Subcutaneous abdominal adipose tissue (tissue), 5 donors: Measurements from ENCODE around the gene RNPEP.
"Not testable (repeated sequence)": the region's sequence is repeated elsewhere in the genome, so short reads cannot be mapped to it uniquely, and the experiment has no call there.

Experiments
- H3K27ac ChIP-seq: one replicate; pipeline ENCODE4 v1.7.0; 2013; ENCODE audit warnings: low read depth, mild to moderate bottlenecking, inconsistent platforms, low read length, moderate library complexity
- H3K27me3 ChIP-seq, 5 donors: one replicate each; pipeline ENCODE4 v1.7.0; 2013; ENCODE audit warnings: low read length in 5 of 5, inconsistent platforms in 1 of 5; ENCODE audit not compliant: control insufficient read depth in 5 of 5, insufficient read depth in 4 of 5
- H3K36me3 ChIP-seq, 5 donors: one replicate each; pipeline ENCODE4 v1.7.0; 2013; ENCODE audit warnings: low read length in 5 of 5; ENCODE audit not compliant: control insufficient read depth in 5 of 5, insufficient read depth in 5 of 5
- H3K4me1 ChIP-seq, 5 donors: one replicate each; pipeline ENCODE4 v1.7.0; 2013; ENCODE audit warnings: low read length in 5 of 5, mild to moderate bottlenecking in 3 of 5, moderate library complexity in 1 of 5; ENCODE audit not compliant: control insufficient read depth in 5 of 5, insufficient read depth in 5 of 5
- H3K4me3 ChIP-seq, 5 donors: one replicate each; pipeline ENCODE4 v1.7.0; 2013; ENCODE audit warnings: low read length in 5 of 5, low read depth in 1 of 5
- H3K9ac ChIP-seq, 5 donors: one replicate each; pipeline ENCODE4 v1.7.0; 2013; ENCODE audit warnings: low read length in 5 of 5, mild to moderate bottlenecking in 4 of 5, moderate library complexity in 3 of 5
- H3K9me3 ChIP-seq, 5 donors: one replicate each; pipeline ENCODE4 v1.7.0; 2013; ENCODE audit warnings: low read length in 5 of 5; ENCODE audit not compliant: control insufficient read depth in 5 of 5
- donor health status: healthy.
- donor health status: healthy.
- donor health status: healthy.
- donor health status: healthy.
- donor health status: healthy.

The RNPEP gene

GRCh38 chr1:202014915-202015661 lies 32.6 kb downstream of the RNPEP start:
- no peak overlapping the region for H3K4me3 ChIP-seq
- no peaks in the 10 kb centered on the region for H3K9me3 ChIP-seq
- no peak overlapping the region for H3K27ac ChIP-seq
- peaks cover 5 to 14% (median 9%) of the 10 kb centered on the region in 5 donors for H3K27me3 ChIP-seq
- no peak overlapping the region for H3K9ac ChIP-seq
- no peaks in the 10 kb centered on the region for H3K4me1 ChIP-seq
- peaks cover 0 to 17% (median 2%) of the 10 kb centered on the region in 5 donors for H3K36me3 ChIP-seq

- Histone ChIP-seq H3K27me3 (peaks cover 5 to 14% (median 9%) of the 10 kb centered on the region in 5 donors), H3K27ac (no peak overlapping the region), H3K9ac (no peak overlapping the region), H3K9me3 (no peaks in the 10 kb centered on the region), H3K4me3 (no peak overlapping the region), H3K36me3 (peaks cover 0 to 17% (median 2%) of the 10 kb centered on the region in 5 donors), H3K4me1 (no peaks in the 10 kb centered on the region)
Measured at GRCh38 chr1:202015662-202015937, 33.2 kb downstream of the RNPEP start.

GRCh38 chr1:202016022-202016810 lies 33.8 kb downstream of the RNPEP start:
- Histone ChIP-seq H3K27me3 (peaks cover 5 to 14% (median 9%) of the 10 kb centered on the region in 5 donors), H3K36me3 (peaks cover 0 to 17% (median 2%) of the 10 kb centered on the region in 5 donors), H3K4me1 (no peaks in the 10 kb centered on the region), H3K9ac (no peak overlapping the region), H3K4me3 (no peak overlapping the region), H3K27ac (no peak overlapping the region), H3K9me3 (no peaks in the 10 kb centered on the region)

GRCh38 chr1:202016811-202017748 lies 34.6 kb downstream of the RNPEP start:
- Histone ChIP-seq H3K27me3 (peaks cover 5 to 14% (median 9%) of the 10 kb centered on the region in 5 donors), H3K36me3 (peaks cover 0 to 17% (median 2%) of the 10 kb centered on the region in 5 donors), H3K9me3 (no peaks in the 10 kb centered on the region), H3K4me1 (no peaks in the 10 kb centered on the region), H3K4me3 (no peak overlapping the region), H3K9ac (no peak overlapping the region), H3K27ac (no peak overlapping the region)

- no peak overlapping the region for H3K27ac ChIP-seq
Measured at GRCh38 chr1:202017749-202018467, 35.5 kb downstream of the RNPEP start.

GRCh38 chr1:202018468-202019234 lies 36.2 kb downstream of the RNPEP start:
- Histone ChIP-seq H3K36me3 (peaks cover 0 to 16% (median 2%) of the 10 kb centered on the region in 5 donors), H3K9ac (no peak overlapping the region), H3K27me3 (peaks cover 5 to 14% (median 10%) of the 10 kb centered on the region in 5 donors), H3K27ac (no peak overlapping the region), H3K4me3 (no peak overlapping the region), H3K9me3 (no peaks in the 10 kb centered on the region), H3K4me1 (no peaks in the 10 kb centered on the region)

More at GRCh38 chr1:202017749-202018467, 35.5 kb downstream of the RNPEP start:
- Histone ChIP-seq H3K9ac (no peak overlapping the region), H3K27me3 (peaks cover 5 to 14% (median 9%) of the 10 kb centered on the region in 5 donors), H3K36me3 (peaks cover 0 to 17% (median 2%) of the 10 kb centered on the region in 5 donors), H3K9me3 (no peaks in the 10 kb centered on the region), H3K4me3 (no peak overlapping the region), H3K4me1 (no peaks in the 10 kb centered on the region)

- H3K4me1 ChIP-seq, H3K4me3 ChIP-seq, H3K27ac ChIP-seq, H3K9me3 ChIP-seq, H3K9ac ChIP-seq: not testable (repeated sequence)
- peaks cover 5 to 14% (median 10%) of the 10 kb centered on the region in 5 donors for H3K27me3 ChIP-seq
- H3K36me3 ChIP-seq, result peaks cover 0 to 11% (median 0%) of the 10 kb centered on the region in 5 donors
Measured at GRCh38 chr1:202019235-202019558, 36.7 kb downstream of the RNPEP start.

- H3K4me1 ChIP-seq, result no peaks in the 10 kb centered on the region
- no peak overlapping the region for H3K4me3 ChIP-seq
- peaks cover 3 to 10% (median 5%) of the 10 kb centered on the region in 5 donors for H3K27me3 ChIP-seq
- H3K27ac ChIP-seq, result no peak overlapping the region
- no peaks in the 10 kb centered on the region for H3K36me3 ChIP-seq
- no peaks in the 10 kb centered on the region for H3K9me3 ChIP-seq
- H3K9ac ChIP-seq, result no peak overlapping the region
Measured at GRCh38 chr1:202023001-202023433, 40.6 kb downstream of the RNPEP start.

- H3K36me3 ChIP-seq, result no peaks in the 10 kb centered on the region
- H3K9ac ChIP-seq, result no peak overlapping the region
- H3K27ac ChIP-seq, result no peak overlapping the region
- peaks cover 0 to 2% (median under 1%) of the 10 kb centered on the region in 5 donors for H3K4me1 ChIP-seq
- H3K9me3 ChIP-seq, result no peaks in the 10 kb centered on the region
- no peak overlapping the region for H3K4me3 ChIP-seq
- no peaks in the 10 kb centered on the region for H3K27me3 ChIP-seq
Measured at GRCh38 chr1:202029171-202029665, 46.8 kb downstream of the RNPEP start.
